Femur (tissue), 1 donor: ENCODE measurements around the gene URAD.

Source experiments
- DNase-seq: peaks from one replicate; pipeline ENCODE4 v3.0.0-alpha.2; 2017

Gene URAD

GRCh38 chr13:27997904-27998522 lies 9.5 kb upstream of the URAD start:
- peak; percentile 54 for DNase-seq

- DNase-seq = no peak
Measured at GRCh38 chr13:27991881-27992280, 3.4 kb upstream of the URAD start.

- DNase-seq = no peak
Measured at GRCh38 chr13:27985600-27985999, 2.9 kb downstream of the URAD start.

GRCh38 chr13:27982361-27982760 lies 6.1 kb downstream of the URAD start:
- DNase-seq = no peak

- DNase-seq = no peak
Measured at GRCh38 chr13:27981006-27981708, 7.3 kb downstream of the URAD start.

- no peak for DNase-seq
Measured at GRCh38 chr13:27980280-27980998, 8.1 kb downstream of the URAD start.

- no peak for DNase-seq
Measured at GRCh38 chr13:27979765-27980279, 8.7 kb downstream of the URAD start.

GRCh38 chr13:27979001-27979643 lies 9.4 kb downstream of the URAD start:
- DNase-seq = no peak

- no peak for DNase-seq
Measured at GRCh38 chr13:27978301-27978968, 10.1 kb downstream of the URAD start.

- no peak for DNase-seq
Measured at GRCh38 chr13:27977476-27978300, 10.8 kb downstream of the URAD start.

GRCh38 chr13:27976362-27977091 lies 12.0 kb downstream of the URAD start:
- no peak for DNase-seq

- no peak for DNase-seq
Measured at GRCh38 chr13:27975564-27976361, 12.7 kb downstream of the URAD start.

GRCh38 chr13:27973961-27974662 lies 14.4 kb downstream of the URAD start:
- no peak for DNase-seq

GRCh38 chr13:27973291-27973690 lies 15.2 kb downstream of the URAD start:
- no peak for DNase-seq

- DNase-seq = no peak
Measured at GRCh38 chr13:27972478-27972820, 16.0 kb downstream of the URAD start.

- DNase-seq = no peak
Measured at GRCh38 chr13:27971776-27972477, 16.6 kb downstream of the URAD start.

- DNase-seq = no peak
Measured at GRCh38 chr13:27971236-27971645, 17.3 kb downstream of the URAD start.

GRCh38 chr13:27970382-27971235 lies 17.9 kb downstream of the URAD start:
- DNase-seq = no peak
